Lung (tissue), 12 donors: ENCODE measurements around the gene FNDC5. TPM values are rescaled to one million over a fixed set of nuclear protein-coding genes. Genes with fewer than 3 reads are reported as not detected.

Source experiments
- ATAC-seq: fragments of 200-7000 bp; cut with Tn5 transposase; one replicate; pipeline ENCODE4 v1.9.1; 2020; ENCODE audit warnings: moderate number of reproducible peaks; ENCODE audit not compliant: insufficient read depth, low FRiP score
- DNase-seq, 3 donors: peaks; one replicate each; pipeline ENCODE4 v3.0.0-alpha.2; 2013 to 2017
- H3K27ac ChIP-seq, 2 donors: one replicate each; pipeline ENCODE4 v1.5.1; 2013; ENCODE audit warnings: mild to moderate bottlenecking in 2 of 2, moderate library complexity in 2 of 2, control low read depth in 1 of 2, inconsistent platforms in 1 of 2, low read depth in 1 of 2, low read length in 1 of 2
- H3K27me3 ChIP-seq, 3 donors: one replicate each; pipeline ENCODE4 v1.5.1; 2013; ENCODE audit warnings: low read length in 2 of 3; ENCODE audit not compliant: control insufficient read depth in 3 of 3, insufficient read depth in 3 of 3
- H3K36me3 ChIP-seq, 4 donors: one replicate each; pipeline ENCODE4 v1.5.1; 2013; ENCODE audit warnings: low read length in 4 of 4, mild to moderate bottlenecking in 1 of 4, moderate library complexity in 1 of 4; ENCODE audit not compliant: control insufficient read depth in 4 of 4, insufficient read depth in 4 of 4
- H3K4me1 ChIP-seq, 5 donors: one replicate each; pipeline ENCODE4 v1.5.1; 2013; ENCODE audit warnings: low read length in 5 of 5, mild to moderate bottlenecking in 2 of 5, moderate library complexity in 1 of 5; ENCODE audit not compliant: control insufficient read depth in 5 of 5, insufficient read depth in 5 of 5
- H3K4me3 ChIP-seq: one replicate; pipeline ENCODE4 v1.5.1; 2013; ENCODE audit warnings: mild to moderate bottlenecking, control low read depth, moderate library complexity
- H3K9ac ChIP-seq, 2 donors: one replicate each; pipeline ENCODE4 v1.5.1; 2013; ENCODE audit warnings: low read length in 2 of 2, control low read depth in 1 of 2; ENCODE audit not compliant: insufficient read depth in 1 of 2
- H3K9me3 ChIP-seq, 4 donors: one replicate each; pipeline ENCODE4 v1.5.1; 2013; ENCODE audit warnings: low read length in 3 of 4, mild to moderate bottlenecking in 1 of 4, moderate library complexity in 1 of 4; ENCODE audit not compliant: control insufficient read depth in 4 of 4, insufficient read depth in 3 of 4
- CTCF ChIP-seq: IDR thresholded peaks from 2 replicates; pipeline ENCODE4 v1.5.1; 2012; ENCODE audit warnings: mild to moderate bottlenecking; ENCODE audit errors: control extremely low read depth, extremely low read depth
- WGBS, 2 donors: extraction: QIAGEN DNeasy Blood & Tissue Kit; methylation state at CpG; one replicate each; pipeline ENCODE4 v1.1.7; 2013; 5-methylcytosine and 5-hydroxymethylcytosine counted together
- polyA plus RNA-seq, 2 donors: library from polyadenylated mRNA; stranded (reverse); fragments of 200-250 nt; gene quantifications; one replicate each; pipeline ENCODE4 v1.2.1, GENCODE V29; 2013
- total RNA-seq, 2 donors: library from RNA; depleted of rRNA in 1 of 2; stranded (reverse); fragments of >200 nt in 1 of 2; gene quantifications; one replicate each; pipeline ENCODE4 v1.2.1, GENCODE V29; 2014 to 2021
- donor health status: control.
- donor health status: control.
- donor health status: Bipolar disorder and iron deficiency.
- donor health status: healthy.
- donor health status: DM: yes; HTN: yes; CAD: no.

FNDC5 gene
- total and polyA plus RNA-seq, 4 donors = 0.10 to 5.3 (median 0.25) TPM

GRCh38 chr1:32859915-32860314, 10.8 kb downstream of the FNDC5 start:
- Histone ChIP-seq H3K4me1 (peaks cover 0 to 7% (median 0%) of the 10 kb centered on the region in 5 donors), H3K9me3 (no peaks in the 10 kb centered on the region), H3K4me3 (no peak overlapping the region), H3K27me3 (no peaks in the 10 kb centered on the region), H3K27ac (no peak overlapping the region), H3K9ac (no peak overlapping the region), H3K36me3 (peaks cover 0 to 21% (median 12%) of the 10 kb centered on the region in 4 donors)
- DNase-seq (no peak), ATAC-seq (no peak)
- no peak for TF ChIP-seq CTCF
- 97 to 100% methylated on average over 2 of the region's 2 CpGs for WGBS, 2 donors

GRCh38 chr1:32858791-32859190, 11.9 kb downstream of the FNDC5 start:
- TF ChIP-seq CTCF = no peak
- Histone ChIP-seq H3K27me3 (no peaks in the 10 kb centered on the region), H3K9me3 (no peaks in the 10 kb centered on the region), H3K4me1 (peaks cover 0 to 2% (median 0%) of the 10 kb centered on the region in 5 donors), H3K9ac (no peak overlapping the region), H3K36me3 (peaks cover 7 to 27% (median 14%) of the 10 kb centered on the region in 4 donors), H3K27ac (no peak overlapping the region), H3K4me3 (no peak overlapping the region)
- 93 to 96% methylated on average over 7 of the region's 7 CpGs for WGBS, 2 donors
- no peak for DNase-seq
- no peak for ATAC-seq

- H3K9me3 ChIP-seq = no peaks in the 10 kb centered on the region
- peaks cover 7 to 28% (median 20%) of the 10 kb centered on the region in 4 donors for H3K36me3 ChIP-seq
- no peak overlapping the region for H3K27ac ChIP-seq
- DNase-seq = no peak
- no peaks in the 10 kb centered on the region for H3K27me3 ChIP-seq
- 98 to 99% methylated on average over 2 of the region's 2 CpGs for WGBS, 2 donors
- peaks cover 0 to 2% (median 0%) of the 10 kb centered on the region in 5 donors for H3K4me1 ChIP-seq
- ATAC-seq = no peak
- H3K4me3 ChIP-seq = no peak overlapping the region
- TF ChIP-seq CTCF = no peak
- H3K9ac ChIP-seq = no peak overlapping the region
Observed at GRCh38 chr1:32858136-32858535, 12.6 kb downstream of the FNDC5 start.
